SH-SY5Y (cell line): ENCODE results near the gene EMP1.

Experiments
- GATA2 ChIP-seq: IDR thresholded peaks from 2 replicates; pipeline ENCODE4 v1.6.1; 2011; ENCODE audit warnings: mild to moderate bottlenecking, low read depth, low read length
- GATA3 ChIP-seq: IDR thresholded peaks from 2 replicates; pipeline ENCODE4 v1.6.1; 2011; ENCODE audit warnings: low read depth, mild to moderate bottlenecking, low read length, moderate library complexity

DNA sequence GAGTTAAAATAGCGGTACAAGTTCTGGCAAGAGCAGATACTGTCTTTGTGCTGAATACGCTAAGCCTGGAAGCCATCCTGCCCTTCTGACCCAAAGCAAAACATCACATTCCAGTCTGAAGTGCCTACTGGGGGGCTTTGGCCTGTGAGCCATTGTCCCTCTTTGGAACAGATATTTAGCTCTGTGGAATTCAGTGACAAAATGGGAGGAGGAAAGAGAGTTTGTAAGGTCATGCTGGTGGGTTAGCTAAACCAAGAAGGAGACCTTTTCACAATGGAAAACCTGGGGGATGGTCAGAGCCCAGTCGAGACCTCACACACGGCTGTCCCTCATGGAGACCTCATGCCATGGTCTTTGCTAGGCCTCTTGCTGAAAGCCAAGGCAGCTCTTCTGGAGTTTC lies 18.5 kb downstream of the EMP1 start:
- TF ChIP-seq GATA2 (no peak), GATA3 (no peak)
